Measurements from ENCODE around the gene HS2ST1. TPM values are rescaled to one million over a fixed set of nuclear protein-coding genes. Genes with fewer than 3 reads are reported as not detected.

HS2ST1 gene
- polyA plus RNA-seq, 1 donor (not counting 4 experiments of a cell fraction or from before 2014, with no cell fraction given): 18.7 TPM

DNA sequence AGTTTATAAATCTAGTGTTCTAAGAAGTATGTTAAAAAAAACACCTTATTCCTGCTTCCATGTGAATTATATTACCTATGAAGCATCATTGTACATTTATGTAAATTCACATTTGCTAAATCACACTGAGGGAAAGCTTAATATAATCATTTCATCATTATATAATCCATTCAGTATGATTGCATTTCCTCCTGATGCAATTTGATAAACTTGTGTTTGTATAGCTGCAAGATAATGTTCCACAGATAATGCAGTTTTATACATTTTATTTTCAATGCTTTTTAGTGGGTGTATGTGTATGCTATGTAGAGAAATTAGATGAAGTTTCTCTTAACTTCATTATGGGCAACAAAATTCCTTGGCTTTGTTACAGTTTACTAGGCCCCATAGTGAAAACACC lies 79.6 kb downstream of the HS2ST1 start:
- no peaks in the 10 kb centered on the region for H3K9me1 ChIP-seq (ENCODE audit: control insufficient read depth, extremely low read depth, insufficient read depth, low read length)
- H3K9ac ChIP-seq (ENCODE audit: control insufficient read depth, extremely low read depth, insufficient read depth, low read length): no peak overlapping the region
- H3K9me3 ChIP-seq (ENCODE audit: control insufficient read depth, low read depth, low read length): no peaks in the 10 kb centered on the region
- H3K36me3 ChIP-seq (ENCODE audit: control insufficient read depth in 2 of 2, extremely low read depth in 1 of 2, insufficient read depth in 2 of 2, low read length in 2 of 2): no peaks in the 10 kb centered on the region
- dilution Hi-C loops (cut with MboI; ENCODE audit: extremely low pct_ligation_motif_present, low sequenced_read_pairs): no loop called here
- H3K4me2 ChIP-seq (ENCODE audit: control insufficient read depth, extremely low read depth, insufficient read depth, low read depth, low read length): no peak overlapping the region
- H3K79me2 ChIP-seq (ENCODE audit: control insufficient read depth, insufficient read depth, low read length): no peaks in the 10 kb centered on the region
- H3K27ac ChIP-seq (ENCODE audit: control insufficient read depth, insufficient read depth, low read length): no peak overlapping the region
- TF ChIP-seq, protein P1, sequence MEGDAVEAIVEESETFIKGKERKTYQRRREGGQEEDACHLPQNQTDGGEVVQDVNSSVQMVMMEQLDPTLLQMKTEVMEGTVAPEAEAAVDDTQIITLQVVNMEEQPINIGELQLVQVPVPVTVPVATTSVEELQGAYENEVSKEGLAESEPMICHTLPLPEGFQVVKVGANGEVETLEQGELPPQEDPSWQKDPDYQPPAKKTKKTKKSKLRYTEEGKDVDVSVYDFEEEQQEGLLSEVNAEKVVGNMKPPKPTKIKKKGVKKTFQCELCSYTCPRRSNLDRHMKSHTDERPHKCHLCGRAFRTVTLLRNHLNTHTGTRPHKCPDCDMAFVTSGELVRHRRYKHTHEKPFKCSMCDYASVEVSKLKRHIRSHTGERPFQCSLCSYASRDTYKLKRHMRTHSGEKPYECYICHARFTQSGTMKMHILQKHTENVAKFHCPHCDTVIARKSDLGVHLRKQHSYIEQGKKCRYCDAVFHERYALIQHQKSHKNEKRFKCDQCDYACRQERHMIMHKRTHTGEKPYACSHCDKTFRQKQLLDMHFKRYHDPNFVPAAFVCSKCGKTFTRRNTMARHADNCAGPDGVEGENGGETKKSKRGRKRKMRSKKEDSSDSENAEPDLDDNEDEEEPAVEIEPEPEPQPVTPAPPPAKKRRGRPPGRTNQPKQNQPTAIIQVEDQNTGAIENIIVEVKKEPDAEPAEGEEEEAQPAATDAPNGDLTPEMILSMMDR (optimal IDR thresholded peaks at IDR 0.05 in 1 of 3, IDR thresholded peaks at IDR 0.05 in 1 of 3, conservative IDR thresholded peaks at IDR 0.05 in 1 of 3; ENCODE audit: extremely low read depth in 1 of 3, insufficient read depth in 2 of 3, low read length in 3 of 3): no peak
- no peak for TF ChIP-seq EZH2 (IDR thresholded peaks at IDR 0.05; ENCODE audit: low read length)
- no peak overlapping the region for H2AFZ ChIP-seq (ENCODE audit: control insufficient read depth, low read length)
- H3K4me1 ChIP-seq (ENCODE audit: control insufficient read depth, extremely low read depth, insufficient read depth, low read length): peaks cover 8% of the 10 kb centered on the region
- no peaks in the 10 kb centered on the region for H4K20me1 ChIP-seq (ENCODE audit: control insufficient read depth, extremely low read depth, insufficient read depth, low read length)
- FAIRE-seq (no peak), DNase-seq (ENCODE audit: low read depth, low spot score) (no peak)
- H3K4me3 ChIP-seq (ENCODE audit: control insufficient read depth in 2 of 3, extremely low read depth in 1 of 3, insufficient read depth in 2 of 3, low read depth in 1 of 3, low read length in 3 of 3): no peak overlapping the region
- no peaks in the 10 kb centered on the region for H3K27me3 ChIP-seq (ENCODE audit: control insufficient read depth, extremely low read depth, insufficient read depth, low read length)

DNA sequence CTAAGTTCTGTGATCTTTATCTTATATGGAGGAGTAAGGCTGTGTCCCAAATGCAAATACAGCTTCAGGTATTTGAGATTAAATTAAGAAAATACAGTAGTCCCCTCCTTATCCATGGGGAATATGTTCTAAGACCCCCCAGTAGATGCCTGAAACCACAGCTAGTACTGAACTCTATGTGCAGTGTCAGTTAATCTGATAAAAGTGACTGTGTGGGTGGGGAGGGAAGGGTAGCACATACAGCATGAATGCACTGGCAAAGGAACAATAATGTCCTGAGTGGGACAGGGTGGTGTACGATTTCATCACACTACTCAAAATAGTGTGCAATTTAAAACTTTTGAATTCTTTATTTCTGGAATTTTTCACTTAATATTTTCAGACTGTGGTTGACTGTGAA lies 83.1 kb downstream of the HS2ST1 start:
- no peak for TF ChIP-seq EZH2 (IDR thresholded peaks at IDR 0.05; ENCODE audit: low read length)
- TF ChIP-seq, protein P1 (optimal IDR thresholded peaks at IDR 0.05 in 1 of 3, IDR thresholded peaks at IDR 0.05 in 1 of 3, conservative IDR thresholded peaks at IDR 0.05 in 1 of 3; ENCODE audit: extremely low read depth in 1 of 3, insufficient read depth in 2 of 3, low read length in 3 of 3): no peak
- no peak for DNase-seq (ENCODE audit: low read depth, low spot score)
- H3K9ac ChIP-seq (ENCODE audit: control insufficient read depth, extremely low read depth, insufficient read depth, low read length): no peak overlapping the region
- no peaks in the 10 kb centered on the region for H3K9me3 ChIP-seq (ENCODE audit: control insufficient read depth, low read depth, low read length)
- no peaks in the 10 kb centered on the region for H3K36me3 ChIP-seq (ENCODE audit: control insufficient read depth in 2 of 2, extremely low read depth in 1 of 2, insufficient read depth in 2 of 2, low read length in 2 of 2)
- H2AFZ ChIP-seq (ENCODE audit: control insufficient read depth, low read length): no peak overlapping the region
- H3K79me2 ChIP-seq (ENCODE audit: control insufficient read depth, insufficient read depth, low read length): no peaks in the 10 kb centered on the region
- no peaks in the 10 kb centered on the region for H3K27me3 ChIP-seq (ENCODE audit: control insufficient read depth, extremely low read depth, insufficient read depth, low read length)
- peaks cover 8% of the 10 kb centered on the region for H3K4me1 ChIP-seq (ENCODE audit: control insufficient read depth, extremely low read depth, insufficient read depth, low read length)
- no peaks in the 10 kb centered on the region for H4K20me1 ChIP-seq (ENCODE audit: control insufficient read depth, extremely low read depth, insufficient read depth, low read length)
- dilution Hi-C loops (cut with MboI; ENCODE audit: extremely low pct_ligation_motif_present, low sequenced_read_pairs): no loop called here
- no peak overlapping the region for H3K27ac ChIP-seq (ENCODE audit: control insufficient read depth, insufficient read depth, low read length)
- H3K9me1 ChIP-seq (ENCODE audit: control insufficient read depth, extremely low read depth, insufficient read depth, low read length): no peaks in the 10 kb centered on the region
- no peak overlapping the region for H3K4me3 ChIP-seq (ENCODE audit: control insufficient read depth in 2 of 3, extremely low read depth in 1 of 3, insufficient read depth in 2 of 3, low read depth in 1 of 3, low read length in 3 of 3)
- FAIRE-seq: no peak
- H3K4me2 ChIP-seq (ENCODE audit: control insufficient read depth, extremely low read depth, insufficient read depth, low read depth, low read length): no peak overlapping the region

All from keratinocyte (primary cell).